HFF-Myc (cell line): ENCODE data around the gene SHANK3.

Experiments used
- DNase-seq: peaks from one replicate; pipeline ENCODE4 v3.0.0-alpha.2; 2011; ENCODE audit warnings: low read depth; ENCODE audit errors: extremely low read depth
- H3K4me3 ChIP-seq: replicated peaks from 2 replicates; pipeline ENCODE4 v1.5.1; 2011; ENCODE audit warnings: low read depth, mild to moderate bottlenecking, control low read depth, low read length
- CTCF ChIP-seq: IDR thresholded peaks from 2 replicates; pipeline ENCODE4 v1.5.1; 2012; ENCODE audit warnings: mild to moderate bottlenecking, low read depth, low read length, control low read depth; ENCODE audit errors: missing control alignments

SHANK3 gene

GRCh38 chr22:50720301-50721256, 48.0 kb downstream of the SHANK3 start:
- no peak for DNase-seq

GRCh38 chr22:50721257-50721844, 48.7 kb downstream of the SHANK3 start:
- TF ChIP-seq CTCF, result no peak
- H3K4me3 ChIP-seq, result no peak overlapping the region
- no peak for DNase-seq

More at GRCh38 chr22:50720301-50721256, 48.0 kb downstream of the SHANK3 start:
- TF ChIP-seq CTCF, result no peak
- H3K4me3 ChIP-seq, result no peak overlapping the region

- no peak for DNase-seq
- TF ChIP-seq CTCF, result no peak
- no peak overlapping the region for H3K4me3 ChIP-seq
These were observed 49.6 kb downstream of the SHANK3 start for GRCh38 chr22:50722048-50722701.
